AML-193 (cell line): Measurements from ENCODE around the gene DNASE2B.

ENCODE experiments used
- DNase-seq, 2 experiments: peaks; one replicate each; lab custom pipeline; 2025; lab: John Stamatoyannopoulos, UW

The DNASE2B gene

GRCh38 chr1:84374991-84375696, 23.1 kb upstream of the DNASE2B start:
- no peak for DNase-seq

- DNase-seq = no peak
These were observed 22.0 kb upstream of the DNASE2B start for GRCh38 chr1:84376000-84376910.

GRCh38 chr1:84377480-84378095, 20.7 kb upstream of the DNASE2B start:
- DNase-seq = no peak

GRCh38 chr1:84379138-84379916, 19.0 kb upstream of the DNASE2B start:
- no peak for DNase-seq

- no peak for DNase-seq
These were observed 18.4 kb upstream of the DNASE2B start for GRCh38 chr1:84379917-84380180.

GRCh38 chr1:84382127-84382526, 16.2 kb upstream of the DNASE2B start:
- DNase-seq = no peak

- DNase-seq = no peak
These were observed 12.9 kb upstream of the DNASE2B start for GRCh38 chr1:84385347-84385746.

- no peak for DNase-seq
These were observed 11.4 kb upstream of the DNASE2B start for GRCh38 chr1:84386716-84387479.

- no peak for DNase-seq
These were observed 10.7 kb upstream of the DNASE2B start for GRCh38 chr1:84387480-84388163.

- DNase-seq = no peak
These were observed 8.1 kb upstream of the DNASE2B start for GRCh38 chr1:84390226-84390625.

GRCh38 chr1:84401156-84401555, 2.9 kb downstream of the DNASE2B start:
- no peak for DNase-seq

- DNase-seq = no peak
These were observed 3.8 kb downstream of the DNASE2B start for GRCh38 chr1:84402060-84402459.

- no peak for DNase-seq
These were observed 4.2 kb downstream of the DNASE2B start for GRCh38 chr1:84402501-84402900.

GRCh38 chr1:84403347-84403746, 5.1 kb downstream of the DNASE2B start:
- no peak for DNase-seq

GRCh38 chr1:84406346-84406861, 8.1 kb downstream of the DNASE2B start:
- DNase-seq = no peak

- DNase-seq = no peak
These were observed 9.2 kb downstream of the DNASE2B start for GRCh38 chr1:84407524-84407923.

GRCh38 chr1:84407958-84408422, 9.7 kb downstream of the DNASE2B start:
- DNase-seq = no peak

- no peak for DNase-seq
These were observed 11.6 kb downstream of the DNASE2B start for GRCh38 chr1:84409888-84410287.

GRCh38 chr1:84410328-84411095, 12.2 kb downstream of the DNASE2B start:
- no peak for DNase-seq
